Measurements from ENCODE around the gene GAS2L1.

GAS2L1 gene

DNA sequence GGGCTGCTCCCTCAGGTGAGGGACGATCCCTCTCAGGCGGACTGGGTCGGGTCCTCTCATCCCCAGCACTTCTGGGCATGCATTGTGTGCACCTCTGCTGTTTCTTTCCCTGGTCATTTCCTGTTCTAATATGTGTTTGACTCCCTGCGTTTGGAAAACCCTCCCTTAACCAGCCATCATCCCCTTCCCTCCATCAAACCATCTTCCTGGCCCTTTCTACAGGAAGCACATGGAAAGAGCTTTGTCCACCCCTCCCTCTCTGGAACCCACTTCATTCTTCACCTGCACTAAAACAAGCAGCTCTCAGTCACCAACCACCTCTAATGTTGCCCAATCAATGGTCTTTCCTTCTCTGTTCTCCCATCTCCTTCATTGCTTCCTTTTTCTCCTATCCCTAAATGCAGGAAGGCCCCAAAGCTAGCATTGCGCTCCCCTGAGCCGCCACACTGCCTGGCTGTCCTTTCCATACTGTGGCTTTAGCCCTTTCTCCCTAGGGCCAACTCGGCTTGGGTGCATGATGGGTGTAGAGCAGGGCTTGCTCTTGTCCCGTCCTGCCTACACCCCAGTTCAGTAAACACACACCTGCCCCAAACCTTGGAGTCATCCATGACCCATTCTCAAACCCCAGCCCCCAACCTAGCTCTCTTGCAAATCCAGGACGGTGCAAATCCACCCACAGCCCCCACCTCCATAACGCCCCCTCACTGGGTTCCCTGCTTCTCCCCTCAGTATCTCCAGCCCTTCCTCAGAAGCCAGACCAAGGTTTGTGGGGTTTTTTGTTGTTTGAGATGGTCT is 5.4 kb upstream of the GAS2L1 start:
- H3K4me3 ChIP-seq (ENCODE audit: low read depth in 1 of 2, low read length in 2 of 2): no peak overlapping the region
- DNase-seq (no peak), ATAC-seq (ENCODE audit: insufficient read depth, low read depth) (peak; percentile 31)
- peaks cover 2% of the 10 kb centered on the region for H3K27me3 ChIP-seq (ENCODE audit: insufficient read depth, low read length, poor library complexity)
- no peaks in the 10 kb centered on the region for H3K9me3 ChIP-seq (ENCODE audit: insufficient read depth, low read length, severe bottlenecking)
- peaks cover 2% of the 10 kb centered on the region; the same call in 1 of the 2 replicates for H3K79me2 ChIP-seq (ENCODE audit: insufficient read depth, low read length)
- peaks cover 47% of the 10 kb centered on the region for H3K36me3 ChIP-seq (ENCODE audit: insufficient read depth, low read length)
- H4K20me1 ChIP-seq (ENCODE audit: insufficient read depth, low read length): peaks cover 48% of the 10 kb centered on the region
- no peak overlapping the region for H3K9ac ChIP-seq (ENCODE audit: low read depth, low read length)
- H3K27ac ChIP-seq (ENCODE audit: low read length): no peak overlapping the region
- no peak overlapping the region for H3K4me2 ChIP-seq (ENCODE audit: insufficient read depth, low read length)
- TF ChIP-seq EZH2 (IDR thresholded peaks at IDR 0.05; ENCODE audit: borderline replicate concordance, low read depth, low read length, severe bottlenecking) (no peak), CTCF (IDR thresholded peaks at IDR 0.05; ENCODE audit: borderline replicate concordance, extremely low read depth, low read length, poor library complexity, severe bottlenecking) (no peak)
- no peak overlapping the region for H2AFZ ChIP-seq (ENCODE audit: low read depth, low read length)
- H3K4me1 ChIP-seq (ENCODE audit: insufficient read depth, low read length): peaks cover 3% of the 10 kb centered on the region

DNA sequence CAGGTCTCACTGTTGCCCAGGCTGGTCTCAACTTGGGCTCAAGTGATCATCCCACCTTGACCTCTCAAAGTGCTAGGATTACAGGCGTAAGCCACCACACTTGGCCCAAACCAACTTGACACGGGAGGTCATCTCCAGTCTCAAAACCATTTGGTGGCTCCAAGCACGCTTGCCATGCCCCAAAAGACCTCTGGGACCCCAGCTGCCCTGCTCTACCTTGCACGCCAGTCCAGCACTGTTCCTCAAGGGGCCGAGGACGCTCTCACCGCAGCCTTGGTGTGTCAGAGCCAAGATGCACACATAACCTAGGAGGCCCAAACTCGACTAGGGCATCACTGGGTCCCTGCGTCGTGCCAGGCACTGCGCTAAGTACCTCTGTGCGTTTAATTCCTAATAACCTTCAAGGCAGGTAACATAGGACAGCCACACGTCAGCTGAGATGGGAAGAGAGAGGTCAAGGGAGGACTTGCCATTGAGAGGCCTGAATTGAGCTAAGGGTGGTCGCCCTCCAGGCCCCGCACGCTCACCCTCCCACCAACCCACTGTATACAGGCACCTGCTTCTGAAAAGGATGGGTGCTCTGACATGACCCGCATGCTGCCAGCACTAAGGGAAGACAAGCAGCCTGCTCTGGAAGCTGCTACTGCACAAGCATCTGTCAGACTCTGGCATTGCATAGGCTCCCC is 4.6 kb upstream of the GAS2L1 start:
- no peak overlapping the region for H3K9ac ChIP-seq (ENCODE audit: low read depth, low read length)
- peaks cover 10% of the 10 kb centered on the region for H3K4me1 ChIP-seq (ENCODE audit: insufficient read depth, low read length)
- H3K27me3 ChIP-seq (ENCODE audit: insufficient read depth, low read length, poor library complexity): peaks cover 11% of the 10 kb centered on the region
- ATAC-seq (ENCODE audit: insufficient read depth, low read depth) (peak; percentile 15; the same call in 2 of the 3 replicates), DNase-seq (no peak)
- no peak overlapping the region for H3K4me2 ChIP-seq (ENCODE audit: insufficient read depth, low read length)
- H3K36me3 ChIP-seq (ENCODE audit: insufficient read depth, low read length): peaks cover 38% of the 10 kb centered on the region
- H4K20me1 ChIP-seq (ENCODE audit: insufficient read depth, low read length): peaks cover 40% of the 10 kb centered on the region
- no peaks in the 10 kb centered on the region for H3K9me3 ChIP-seq (ENCODE audit: insufficient read depth, low read length, severe bottlenecking)
- H3K4me3 ChIP-seq (ENCODE audit: low read depth in 1 of 2, low read length in 2 of 2): no peak overlapping the region
- TF ChIP-seq CTCF (IDR thresholded peaks at IDR 0.05; ENCODE audit: borderline replicate concordance, extremely low read depth, low read length, poor library complexity, severe bottlenecking) (no peak), EZH2 (IDR thresholded peaks at IDR 0.05; ENCODE audit: borderline replicate concordance, low read depth, low read length, severe bottlenecking) (no peak)
- H2AFZ ChIP-seq (ENCODE audit: low read depth, low read length): no peak overlapping the region
- H3K27ac ChIP-seq (ENCODE audit: low read length): no peak overlapping the region
- no peaks in the 10 kb centered on the region for H3K79me2 ChIP-seq (ENCODE audit: insufficient read depth, low read length)

DNA sequence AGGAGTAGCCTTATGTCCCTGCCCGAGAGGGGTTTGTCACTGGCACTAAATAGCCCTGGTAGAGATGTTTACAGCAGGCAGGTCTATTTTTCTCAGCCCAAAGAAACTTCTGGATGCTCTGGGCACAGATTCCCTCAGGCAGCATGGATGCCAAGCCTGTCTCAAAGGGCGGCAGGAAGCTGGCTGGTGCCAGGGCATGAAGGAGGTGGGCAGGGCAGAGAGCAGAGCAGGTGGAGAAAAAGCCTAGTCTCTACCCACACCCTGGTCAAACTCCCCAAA is 4.1 kb upstream of the GAS2L1 start:
- Histone ChIP-seq H3K36me3 (ENCODE audit: insufficient read depth, low read length) (peaks cover 34% of the 10 kb centered on the region), H3K79me2 (ENCODE audit: insufficient read depth, low read length) (no peaks in the 10 kb centered on the region), H3K4me1 (ENCODE audit: insufficient read depth, low read length) (peaks cover 12% of the 10 kb centered on the region), H3K27ac (ENCODE audit: low read length) (no peak overlapping the region), H3K9me3 (ENCODE audit: insufficient read depth, low read length, severe bottlenecking) (no peaks in the 10 kb centered on the region), H3K4me3 (ENCODE audit: low read depth in 1 of 2, low read length in 2 of 2) (no peak overlapping the region), H3K9ac (ENCODE audit: low read depth, low read length) (no peak overlapping the region), H2AFZ (ENCODE audit: low read depth, low read length) (no peak overlapping the region), H3K27me3 (ENCODE audit: insufficient read depth, low read length, poor library complexity) (peaks cover 11% of the 10 kb centered on the region), H3K4me2 (ENCODE audit: insufficient read depth, low read length) (no peak overlapping the region), H4K20me1 (ENCODE audit: insufficient read depth, low read length) (peaks cover 36% of the 10 kb centered on the region)
- no peak for DNase-seq
- no peak for ATAC-seq (ENCODE audit: insufficient read depth, low read depth)
- TF ChIP-seq CTCF (IDR thresholded peaks at IDR 0.05; ENCODE audit: borderline replicate concordance, extremely low read depth, low read length, poor library complexity, severe bottlenecking) (no peak), EZH2 (IDR thresholded peaks at IDR 0.05; ENCODE audit: borderline replicate concordance, low read depth, low read length, severe bottlenecking) (no peak)

All from DND-41 (cell line).